ENCODE data around the gene DYNC1LI2. TPM values are rescaled to one million over a fixed set of nuclear protein-coding genes. Genes with fewer than 3 reads are reported as not detected.
A peak's percentile ranks its signal among the peaks of the same experiment; 100 is the strongest.

DYNC1LI2 gene
- total RNA-seq, 1 experiment from 2014 or later: 92.7 TPM

DNA sequence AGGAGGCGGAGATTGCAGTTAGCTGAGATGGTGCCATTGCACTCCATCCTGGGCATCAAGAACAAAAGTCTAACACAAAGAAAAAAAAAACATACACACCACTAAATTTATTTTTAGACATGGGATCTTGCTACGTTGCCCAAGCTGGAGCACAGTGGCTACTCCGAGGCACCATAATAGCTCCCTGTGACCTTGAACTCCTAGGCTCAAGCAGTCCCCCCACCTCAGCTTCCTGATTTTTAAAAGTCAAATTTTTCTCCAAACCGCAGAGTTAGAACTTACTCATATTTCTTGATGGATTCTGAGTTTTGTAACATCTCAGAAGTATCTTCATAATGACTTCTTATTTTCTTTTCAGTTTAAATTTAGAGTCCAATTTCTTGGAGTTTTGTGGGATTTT, 58.3 kb downstream of the DYNC1LI2 start:
- Histone ChIP-seq H3K4me2 (no peak overlapping the region), H4K20me1 (ENCODE audit: insufficient read depth) (peaks cover 10% of the 10 kb centered on the region; the same call in 1 of the 2 replicates), H3K27me3 (ENCODE audit: insufficient read depth, low read depth) (no peaks in the 10 kb centered on the region), H3F3A (ENCODE audit: insufficient read depth, low read depth) (peaks cover 8% of the 10 kb centered on the region; the same call in 1 of the 2 replicates), H3K36me3 (ENCODE audit: low read depth) (no peaks in the 10 kb centered on the region), H2AFZ (no peak overlapping the region), H3K4me1 (replicated peaks; ENCODE audit: insufficient read depth) (peaks cover 37% of the 10 kb centered on the region), H3K9me3 (ENCODE audit: insufficient read depth, low read depth) (no peaks in the 10 kb centered on the region), H3K27ac (no peak overlapping the region), H3K4me3 (no peak overlapping the region), H3K79me2 (ENCODE audit: low read depth) (peaks cover 77% of the 10 kb centered on the region), H3K9me2 (ENCODE audit: insufficient read depth) (no peaks in the 10 kb centered on the region)
- no TSS peak for BruUV-seq (replicated peaks)
- intact Hi-C loops (cut with micrococcal nuclease; ENCODE audit: unreplicated experiment): no loop called here
- no peak for DNase-seq
- TF ChIP-seq, protein P1, sequence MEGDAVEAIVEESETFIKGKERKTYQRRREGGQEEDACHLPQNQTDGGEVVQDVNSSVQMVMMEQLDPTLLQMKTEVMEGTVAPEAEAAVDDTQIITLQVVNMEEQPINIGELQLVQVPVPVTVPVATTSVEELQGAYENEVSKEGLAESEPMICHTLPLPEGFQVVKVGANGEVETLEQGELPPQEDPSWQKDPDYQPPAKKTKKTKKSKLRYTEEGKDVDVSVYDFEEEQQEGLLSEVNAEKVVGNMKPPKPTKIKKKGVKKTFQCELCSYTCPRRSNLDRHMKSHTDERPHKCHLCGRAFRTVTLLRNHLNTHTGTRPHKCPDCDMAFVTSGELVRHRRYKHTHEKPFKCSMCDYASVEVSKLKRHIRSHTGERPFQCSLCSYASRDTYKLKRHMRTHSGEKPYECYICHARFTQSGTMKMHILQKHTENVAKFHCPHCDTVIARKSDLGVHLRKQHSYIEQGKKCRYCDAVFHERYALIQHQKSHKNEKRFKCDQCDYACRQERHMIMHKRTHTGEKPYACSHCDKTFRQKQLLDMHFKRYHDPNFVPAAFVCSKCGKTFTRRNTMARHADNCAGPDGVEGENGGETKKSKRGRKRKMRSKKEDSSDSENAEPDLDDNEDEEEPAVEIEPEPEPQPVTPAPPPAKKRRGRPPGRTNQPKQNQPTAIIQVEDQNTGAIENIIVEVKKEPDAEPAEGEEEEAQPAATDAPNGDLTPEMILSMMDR (conservative IDR thresholded peaks at IDR 0.05): no peak
- TF ChIP-seq EZH2 (IDR thresholded peaks at IDR 0.05; ENCODE audit: low read depth): no peak
- ChIA-PET POLR2A (ENCODE audit: unreplicated experiment) (no interaction called here), CTCF (no interaction called here)

DNA sequence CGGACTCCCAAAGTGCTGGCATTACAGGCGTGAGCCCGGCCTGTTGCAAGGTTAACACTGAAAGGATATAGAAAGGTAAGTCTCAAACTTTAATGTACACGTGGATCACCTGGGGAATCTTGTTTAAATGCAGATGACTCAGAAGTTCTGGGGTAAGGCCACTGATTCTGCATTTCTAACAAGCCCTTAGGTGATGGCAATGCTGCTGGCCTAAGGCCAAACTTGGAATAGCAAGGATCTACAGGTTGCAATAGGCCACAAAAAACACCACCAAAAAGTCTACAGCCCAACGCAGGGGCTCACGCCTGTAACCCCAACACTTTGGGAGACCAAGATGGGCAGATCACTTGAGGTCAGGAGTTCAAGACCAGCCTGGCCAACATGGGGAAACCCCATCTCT, 59.1 kb downstream of the DYNC1LI2 start:
- H3K4me2 ChIP-seq: peak overlapping the region; percentile 17
- POLR2A ChIA-PET (ENCODE audit: unreplicated experiment): no interaction called here
- no peaks in the 10 kb centered on the region for H3K27me3 ChIP-seq (ENCODE audit: insufficient read depth, low read depth)
- BruUV-seq (replicated peaks): no TSS peak
- H3K4me1 ChIP-seq (replicated peaks; ENCODE audit: insufficient read depth): peaks cover 37% of the 10 kb centered on the region
- peak; percentile 68 to 84 for DNase-seq
- no peaks in the 10 kb centered on the region for H3K9me2 ChIP-seq (ENCODE audit: insufficient read depth)
- no peak overlapping the region for H3K27ac ChIP-seq
- TF ChIP-seq, protein P1 (conservative IDR thresholded peaks at IDR 0.05): no peak
- no peak for TF ChIP-seq EZH2 (IDR thresholded peaks at IDR 0.05; ENCODE audit: low read depth)
- H3K36me3 ChIP-seq (ENCODE audit: low read depth): no peaks in the 10 kb centered on the region
- H3F3A ChIP-seq (ENCODE audit: insufficient read depth, low read depth): peaks cover 8% of the 10 kb centered on the region; the same call in 1 of the 2 replicates
- H3K79me2 ChIP-seq (ENCODE audit: low read depth): peaks cover 81% of the 10 kb centered on the region
- no peak overlapping the region for H2AFZ ChIP-seq
- CTCF ChIA-PET: interaction anchor here (0.6 kb wide), 1 partner anchor 11 kb away, joined by 3 read pairs; no protein-coding TSS in a partner anchor
- no peak overlapping the region for H3K4me3 ChIP-seq
- intact Hi-C loops (cut with micrococcal nuclease; ENCODE audit: unreplicated experiment): no loop called here
- peaks cover 10% of the 10 kb centered on the region; the same call in 1 of the 2 replicates for H4K20me1 ChIP-seq (ENCODE audit: insufficient read depth)
- H3K9me3 ChIP-seq (ENCODE audit: insufficient read depth, low read depth): no peaks in the 10 kb centered on the region

DNA sequence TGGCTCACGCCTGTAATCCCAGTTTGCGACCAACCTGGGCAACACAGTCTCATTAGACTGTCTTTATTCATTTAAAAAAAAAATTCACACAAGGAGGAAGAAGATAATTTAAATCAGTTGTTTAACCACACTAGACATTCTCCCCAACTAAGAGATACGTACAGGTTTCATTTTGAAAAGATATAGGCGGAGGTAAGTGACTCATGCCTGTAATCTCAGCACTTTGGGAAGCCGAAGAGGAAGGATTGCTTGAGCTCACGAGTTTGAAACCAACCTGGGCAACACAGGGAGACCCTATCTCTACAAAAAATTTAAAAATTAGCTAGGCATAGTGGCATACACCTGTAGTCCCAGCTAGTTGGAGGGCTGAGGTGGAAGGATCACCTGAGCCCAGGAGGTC, 60.2 kb downstream of the DYNC1LI2 start:
- H4K20me1 ChIP-seq (ENCODE audit: insufficient read depth): peaks cover 10% of the 10 kb centered on the region; the same call in 1 of the 2 replicates
- ChIA-PET POLR2A (ENCODE audit: unreplicated experiment) (interaction anchor here (1.2 kb wide), 1 partner anchor 72 kb away, joined by 3 read pairs; no protein-coding TSS in a partner anchor), CTCF (no interaction called here)
- peaks cover 37% of the 10 kb centered on the region for H3K4me1 ChIP-seq (replicated peaks; ENCODE audit: insufficient read depth)
- no peak for TF ChIP-seq EZH2 (IDR thresholded peaks at IDR 0.05; ENCODE audit: low read depth)
- no peak overlapping the region for H3K4me3 ChIP-seq
- no TSS peak for BruUV-seq (replicated peaks)
- H2AFZ ChIP-seq: no peak overlapping the region
- peaks cover 81% of the 10 kb centered on the region for H3K79me2 ChIP-seq (ENCODE audit: low read depth)
- peaks cover 8% of the 10 kb centered on the region; the same call in 1 of the 2 replicates for H3F3A ChIP-seq (ENCODE audit: insufficient read depth, low read depth)
- no peaks in the 10 kb centered on the region for H3K36me3 ChIP-seq (ENCODE audit: low read depth)
- H3K9me2 ChIP-seq (ENCODE audit: insufficient read depth): no peaks in the 10 kb centered on the region
- intact Hi-C loops (cut with micrococcal nuclease; ENCODE audit: unreplicated experiment): loop anchor here (2.0 kb wide), 1 partner anchor 82 kb away; no protein-coding TSS in a partner anchor
- H3K27me3 ChIP-seq (ENCODE audit: insufficient read depth, low read depth): no peaks in the 10 kb centered on the region
- H3K27ac ChIP-seq: no peak overlapping the region
- DNase-seq: no peak
- H3K4me2 ChIP-seq: no peak overlapping the region
- H3K9me3 ChIP-seq (ENCODE audit: insufficient read depth, low read depth): no peaks in the 10 kb centered on the region

Measured in PC-9 (cell line).